SK-N-SH treated with all-trans-retinoic acid at 6 μM for 48 hours (cell line): Measurements from ENCODE around the gene COL9A3.

Source experiments
- ATAC-seq: fragments of 200-7000 bp; cut with Tn5 transposase; 3 replicates; pipeline ENCODE4 v1.9.1; 2020; ENCODE audit warnings: mild to moderate bottlenecking, moderate library complexity
- ARNTL ChIP-seq: fragments of 450-650 bp; formaldehyde crosslinking; IDR thresholded peaks from 2 replicates; pipeline ENCODE4 v1.5.0; 2020; ENCODE audit warnings: low read depth, mild to moderate bottlenecking, moderate library complexity, borderline replicate concordance
- BACH2 ChIP-seq: fragments of 250-450 bp; sonication (Bioruptor Pico); IDR thresholded peaks from 2 replicates; pipeline ENCODE4 v1.9.0; 2021; ENCODE audit warnings: mild to moderate bottlenecking, borderline replicate concordance
- CREB5 ChIP-seq: fragments of 250-450 bp; sonication (Bioruptor Pico); IDR thresholded peaks from 2 replicates; pipeline ENCODE4 v1.5.1; 2020; ENCODE audit warnings: low read depth, mild to moderate bottlenecking, moderate library complexity
- CSDC2 ChIP-seq: fragments of 250-450 bp; sonication (Bioruptor Pico); IDR thresholded peaks from 2 replicates; pipeline ENCODE4 v1.5.0; 2020; ENCODE audit warnings: mild to moderate bottlenecking, moderate library complexity
- CSRNP3 ChIP-seq: fragments of 250-450 bp; sonication (Bioruptor Pico); IDR thresholded peaks from 2 replicates; pipeline ENCODE4 v1.5.1; 2021; ENCODE audit warnings: mild to moderate bottlenecking, moderate library complexity
- ESRRG ChIP-seq: fragments of 250-450 bp; sonication (Bioruptor Pico); IDR thresholded peaks from 2 replicates; pipeline ENCODE4 v1.6.1; 2021; ENCODE audit warnings: mild to moderate bottlenecking
- GLIS3 ChIP-seq: fragments of 250-450 bp; sonication (Bioruptor Pico); IDR thresholded peaks from 2 replicates; pipeline ENCODE4 v1.5.0; 2020; ENCODE audit warnings: mild to moderate bottlenecking, moderate library complexity
- ISL1 ChIP-seq: fragments of 250-450 bp; sonication (Bioruptor Pico); IDR thresholded peaks from 2 replicates; pipeline ENCODE4 v2.1.2; 2022; ENCODE audit warnings: mild to moderate bottlenecking, moderate library complexity
- OSR1 ChIP-seq: fragments of 250-450 bp; sonication (Bioruptor Pico); IDR thresholded peaks from 2 replicates; pipeline ENCODE4 v1.8.0; 2022; ENCODE audit warnings: moderate library complexity, mild to moderate bottlenecking, inconsistent platforms
- PATZ1 ChIP-seq: fragments of 250-450 bp; sonication (Bioruptor Pico); IDR thresholded peaks from 2 replicates; pipeline ENCODE4 v1.8.0; 2020; ENCODE audit warnings: mild to moderate bottlenecking, moderate library complexity, borderline replicate concordance
- POU6F1 ChIP-seq: fragments of 250-450 bp; sonication (Bioruptor Pico); IDR thresholded peaks from 2 replicates; pipeline ENCODE4 v1.8.0; 2021; ENCODE audit warnings: low read depth, mild to moderate bottlenecking, moderate library complexity, borderline replicate concordance
- PPARA ChIP-seq: fragments of 250-450 bp; sonication (Bioruptor Pico); IDR thresholded peaks from 2 replicates; pipeline ENCODE4 v1.5.0; 2020; ENCODE audit warnings: mild to moderate bottlenecking, borderline replicate concordance
- RARB ChIP-seq: fragments of 250-450 bp; sonication (Bioruptor Pico); IDR thresholded peaks from 2 replicates; pipeline ENCODE4 v1.8.0; 2021; ENCODE audit warnings: mild to moderate bottlenecking, moderate library complexity
- SNAI2 ChIP-seq: fragments of 250-450 bp; sonication (Bioruptor Pico); IDR thresholded peaks from 2 replicates; pipeline ENCODE4 v1.5.0; 2020; ENCODE audit warnings: mild to moderate bottlenecking, moderate library complexity
- TOX ChIP-seq: fragments of 250-450 bp; sonication (Bioruptor Pico); IDR thresholded peaks from 2 replicates; pipeline ENCODE4 v1.8.0; 2021; ENCODE audit warnings: mild to moderate bottlenecking, moderate library complexity, borderline replicate concordance
- TSHZ2 ChIP-seq: fragments of 250-450 bp; sonication (Bioruptor Pico); IDR thresholded peaks from 2 replicates; pipeline ENCODE4 v1.5.0; 2020; ENCODE audit warnings: mild to moderate bottlenecking, moderate library complexity
- ZC3H10 ChIP-seq: fragments of 250-450 bp; sonication (Bioruptor Pico); IDR thresholded peaks from 2 replicates; pipeline ENCODE4 v1.5.1; 2021; ENCODE audit warnings: mild to moderate bottlenecking, moderate library complexity
- ZFP3 ChIP-seq: fragments of 250-450 bp; sonication (Bioruptor Pico); IDR thresholded peaks from 2 replicates; pipeline ENCODE4 v1.5.0; 2020; ENCODE audit warnings: mild to moderate bottlenecking, moderate library complexity
- ZNF565 ChIP-seq: fragments of 450-650 bp; formaldehyde crosslinking; conservative IDR thresholded peaks from 2 replicates; pipeline ENCODE4 v1.5.0; 2020; ENCODE audit warnings: low read depth, mild to moderate bottlenecking, moderate library complexity
- ZNF70 ChIP-seq: fragments of 450-650 bp; formaldehyde crosslinking; IDR thresholded peaks from 2 replicates; pipeline ENCODE4 v1.5.0; 2020; ENCODE audit warnings: mild to moderate bottlenecking, moderate library complexity

COL9A3 gene

GRCh38 chr20:62827311-62828038 lies 10.6 kb downstream of the COL9A3 start:
- no peak for ATAC-seq
- TF ChIP-seq PATZ1, result no peak
- no peak for TF ChIP-seq GLIS3
- TF ChIP-seq CREB5 (CRISPR knock-in tag), result no peak
- TF ChIP-seq RARB (CRISPR knock-in tag), result no peak
- TF ChIP-seq POU6F1 (CRISPR knock-in tag), result no peak
- no peak for TF ChIP-seq ZFP3 (CRISPR knock-in tag)
- TF ChIP-seq ZC3H10 (CRISPR knock-in tag), result no peak
- TF ChIP-seq TSHZ2 (CRISPR knock-in tag), result no peak
- no peak for TF ChIP-seq CSDC2 (CRISPR knock-in tag)
- TF ChIP-seq BACH2 (CRISPR knock-in tag), result no peak
- TF ChIP-seq ARNTL (CRISPR knock-in tag), result no peak
- TF ChIP-seq PPARA (CRISPR knock-in tag), result no peak
- no peak for TF ChIP-seq TOX
- TF ChIP-seq ZNF70 (CRISPR knock-in tag), result no peak
- TF ChIP-seq, all 23 proteins: peak for 0

GRCh38 chr20:62828051-62828450 lies 11.2 kb downstream of the COL9A3 start:
- TF ChIP-seq ESRRG (CRISPR knock-in tag), result no peak
- no peak for ATAC-seq

- ATAC-seq, result no peak
- no peak for TF ChIP-seq ZNF565 (CRISPR knock-in tag)
- TF ChIP-seq CREB5 (CRISPR knock-in tag), result no peak
- TF ChIP-seq BACH2 (CRISPR knock-in tag), result no peak
- no peak for TF ChIP-seq PATZ1
- TF ChIP-seq TOX, result no peak
- TF ChIP-seq SNAI2 (CRISPR knock-in tag), result no peak
- TF ChIP-seq PPARA (CRISPR knock-in tag), result no peak
- TF ChIP-seq ARNTL (CRISPR knock-in tag), result no peak
- no peak for TF ChIP-seq ISL1 (CRISPR knock-in tag)
- no peak for TF ChIP-seq ZC3H10 (CRISPR knock-in tag)
- TF ChIP-seq RARB (CRISPR knock-in tag), result no peak
- TF ChIP-seq CSRNP3, result no peak
- TF ChIP-seq TSHZ2 (CRISPR knock-in tag), result no peak
- no peak for TF ChIP-seq GLIS3
- TF ChIP-seq OSR1, result no peak
These were observed 11.8 kb downstream of the COL9A3 start for GRCh38 chr20:62828511-62829230.
